ENCODE results near the gene CDH13.

The CDH13 gene

DNA sequence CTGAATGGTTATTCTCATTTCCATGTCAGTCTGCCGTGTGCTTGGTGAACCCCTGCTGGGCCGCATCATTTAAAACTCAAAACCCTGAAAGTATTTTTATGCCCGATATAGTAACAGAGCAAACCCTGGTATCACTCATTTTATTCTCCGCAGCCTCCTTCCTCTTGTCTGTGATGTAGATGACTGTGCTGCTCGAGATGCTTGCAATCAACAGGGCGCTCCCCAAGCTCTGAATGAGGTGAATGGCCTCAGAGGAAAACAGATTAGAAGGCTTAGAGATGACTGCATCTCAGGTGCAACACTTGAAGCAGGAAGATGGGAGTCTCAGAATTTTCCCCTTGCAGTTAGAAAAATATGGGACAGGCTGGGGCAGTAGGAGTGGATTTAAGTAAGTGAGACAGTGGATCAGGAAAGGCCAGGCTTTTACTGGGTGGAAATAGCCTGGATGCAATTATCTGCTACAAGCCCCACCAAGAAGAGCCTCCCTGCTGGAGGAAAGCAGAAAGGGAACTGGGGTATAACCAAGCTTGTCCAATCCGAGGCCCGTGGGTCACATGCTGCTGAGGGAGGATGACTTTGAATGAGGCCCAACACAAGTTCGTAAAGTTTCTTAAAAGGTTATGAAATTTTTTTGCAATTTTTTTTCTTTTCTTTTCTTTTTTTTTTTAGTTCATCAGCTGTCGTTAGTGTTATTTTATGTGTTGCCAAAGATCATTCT, 166.9 kb downstream of the CDH13 start:
- no peak for DNase-seq

DNA sequence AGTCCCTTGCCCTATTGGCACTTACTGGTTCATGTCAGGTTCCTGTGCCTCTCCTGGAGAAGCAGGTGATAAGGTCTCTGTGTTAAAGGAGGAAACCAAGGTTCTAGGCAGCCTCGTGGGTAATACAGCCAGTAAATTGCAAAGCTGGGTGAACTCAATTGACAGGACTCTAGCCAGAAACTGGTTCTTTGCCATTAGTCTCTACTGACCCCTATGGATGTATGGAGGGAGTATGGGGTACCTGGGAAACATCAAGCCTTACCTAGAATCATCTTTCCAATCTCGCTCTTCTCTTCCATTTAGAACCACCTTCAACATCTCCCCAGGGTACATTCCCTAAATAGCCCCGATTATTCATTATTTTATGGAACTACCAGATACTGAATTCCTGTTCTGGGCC, 169.3 kb downstream of the CDH13 start:
- DNase-seq = no peak

DNA sequence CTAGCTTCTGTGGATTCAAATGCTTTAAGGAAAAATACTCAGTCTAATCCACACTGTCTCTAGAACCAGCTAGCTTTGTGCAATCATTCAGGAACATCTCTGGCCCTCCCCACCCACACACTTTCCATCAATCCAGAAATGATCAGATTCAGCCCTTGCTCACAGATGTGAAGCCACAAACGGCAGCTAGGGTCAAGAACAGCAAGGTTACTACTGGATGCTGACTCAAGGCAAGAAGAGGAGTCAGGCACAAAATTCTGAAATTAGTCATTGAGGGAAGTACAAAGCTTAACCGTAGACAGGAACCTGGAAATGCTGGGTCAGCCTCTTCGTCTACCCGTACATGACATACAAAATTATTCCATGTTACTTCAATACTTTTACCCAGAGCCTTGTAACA, 174.6 kb downstream of the CDH13 start:
- no peak for DNase-seq

GRCh38 chr16:82805866-82806265, 179.1 kb downstream of the CDH13 start:
- DNase-seq = no peak

DNA sequence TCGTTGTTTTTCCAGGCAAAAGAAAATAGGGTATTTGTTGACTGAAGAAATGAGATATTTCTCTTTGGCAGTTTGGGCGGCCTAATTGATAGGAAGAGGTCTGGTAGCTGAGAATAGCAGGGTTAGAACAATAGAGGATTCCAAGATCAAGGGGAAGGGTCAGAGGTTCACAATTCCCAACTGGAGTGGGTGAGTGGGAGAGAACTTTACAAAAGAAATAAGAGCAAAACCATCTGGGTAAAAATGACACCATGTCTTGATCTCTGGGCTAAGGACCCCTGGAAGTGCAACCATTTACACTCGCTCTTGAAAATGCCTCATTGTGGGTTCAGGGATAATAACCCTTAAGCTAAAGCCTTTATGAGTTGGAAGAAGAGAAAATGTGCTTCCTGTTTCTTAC, 180.5 kb downstream of the CDH13 start:
- DNase-seq = no peak

GRCh38 chr16:82808036-82808435, 181.3 kb downstream of the CDH13 start:
- no peak for DNase-seq

GRCh38 chr16:82810077-82810476, 183.3 kb downstream of the CDH13 start:
- no peak for DNase-seq

DNA sequence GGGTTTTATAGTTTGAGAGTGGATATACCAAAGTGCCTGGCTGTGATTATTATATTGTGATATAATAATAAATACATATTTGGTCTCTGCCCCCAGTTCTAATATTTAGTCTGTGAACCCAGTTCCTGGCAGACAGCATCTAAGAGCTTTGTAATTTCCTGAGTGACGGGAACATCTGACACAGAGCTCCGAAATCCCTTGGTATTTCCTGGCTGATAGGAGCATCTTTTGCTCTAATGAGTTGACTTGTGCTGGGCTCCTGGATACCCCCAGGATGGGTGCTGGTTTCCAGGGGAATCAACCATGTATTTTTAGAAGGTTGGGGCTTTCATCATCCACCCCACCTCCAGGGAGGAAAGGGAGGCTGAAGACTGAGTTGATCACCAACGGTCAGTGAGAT, 187.3 kb downstream of the CDH13 start:
- DNase-seq = no peak

GRCh38 chr16:82819286-82819685, 192.5 kb downstream of the CDH13 start:
- DNase-seq = no peak

- DNase-seq = no peak
Observed at GRCh38 chr16:82820855-82821254, 194.1 kb downstream of the CDH13 start.

GRCh38 chr16:82824408-82824807, 197.6 kb downstream of the CDH13 start:
- DNase-seq = no peak

DNA sequence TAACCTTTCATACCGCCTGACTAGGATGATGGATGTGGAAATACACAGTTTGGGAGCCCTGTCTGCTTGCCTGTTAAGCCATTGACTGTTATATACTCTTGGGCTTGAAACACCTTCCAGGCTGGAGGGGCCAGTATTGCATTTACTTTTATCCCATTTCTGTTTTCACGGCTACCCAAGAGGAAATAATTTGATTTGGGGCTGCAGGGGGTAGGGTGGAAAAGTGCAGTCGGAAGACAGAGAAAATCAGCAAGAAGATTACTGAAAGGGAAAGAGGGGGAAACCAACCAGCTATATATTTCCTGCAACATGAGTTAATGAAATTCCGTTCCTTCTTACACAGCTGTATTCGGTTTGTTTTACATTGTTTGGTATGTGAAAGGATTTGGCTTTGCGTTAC, 202.5 kb downstream of the CDH13 start:
- no peak for DNase-seq

DNA sequence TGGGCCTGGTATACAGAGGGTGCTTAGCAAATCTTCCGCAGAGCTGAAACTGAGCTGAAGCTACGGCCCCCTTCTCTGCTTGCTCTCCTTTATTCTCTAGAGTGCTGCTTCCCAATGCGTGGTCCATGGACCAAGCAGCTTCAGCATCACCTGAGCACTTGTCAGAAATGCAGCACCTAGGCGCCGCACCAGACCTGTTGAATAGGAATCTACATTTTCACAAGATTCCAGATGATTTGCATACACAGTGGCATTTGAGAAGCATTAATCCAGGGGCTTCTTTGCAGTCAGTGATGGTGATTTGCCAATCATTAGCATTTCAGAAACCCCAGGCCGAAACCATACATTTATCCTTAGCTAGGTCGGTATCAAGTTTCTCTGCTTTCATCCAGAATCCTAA, 204.2 kb downstream of the CDH13 start:
- DNase-seq = no peak

- DNase-seq = no peak
Observed at GRCh38 chr16:82832821-82833220, 206.1 kb downstream of the CDH13 start.

GRCh38 chr16:82833378-82833993, 206.7 kb downstream of the CDH13 start:
- no peak for DNase-seq

- no peak for DNase-seq
Observed at GRCh38 chr16:82834151-82834815, 207.5 kb downstream of the CDH13 start.

- DNase-seq = no peak
Observed at GRCh38 chr16:82835487-82836155, 208.9 kb downstream of the CDH13 start.

DNA sequence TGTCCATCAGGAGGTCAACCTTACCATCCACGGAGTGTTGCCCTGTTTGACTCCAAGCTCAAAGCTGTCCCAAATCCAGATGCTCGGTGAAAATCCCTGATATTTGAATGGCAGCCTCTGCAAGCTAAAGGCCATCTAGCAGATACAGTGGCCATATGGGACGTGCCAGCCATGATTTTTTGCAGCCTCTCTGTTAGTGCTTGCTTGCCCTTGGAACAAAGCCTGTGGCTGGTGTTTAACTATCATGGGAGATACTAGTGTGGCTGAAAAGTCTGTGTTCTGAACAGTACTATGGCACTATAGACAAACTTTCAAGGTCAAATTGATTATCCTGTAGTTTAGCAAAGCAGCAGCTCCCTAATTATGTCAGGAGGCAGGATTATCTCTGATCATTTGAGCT, 214.3 kb downstream of the CDH13 start:
- no peak for DNase-seq

GRCh38 chr16:82843606-82844271, 217.0 kb downstream of the CDH13 start:
- no peak for DNase-seq

GRCh38 chr16:82845116-82845515, 218.3 kb downstream of the CDH13 start:
- no peak for DNase-seq

DNA sequence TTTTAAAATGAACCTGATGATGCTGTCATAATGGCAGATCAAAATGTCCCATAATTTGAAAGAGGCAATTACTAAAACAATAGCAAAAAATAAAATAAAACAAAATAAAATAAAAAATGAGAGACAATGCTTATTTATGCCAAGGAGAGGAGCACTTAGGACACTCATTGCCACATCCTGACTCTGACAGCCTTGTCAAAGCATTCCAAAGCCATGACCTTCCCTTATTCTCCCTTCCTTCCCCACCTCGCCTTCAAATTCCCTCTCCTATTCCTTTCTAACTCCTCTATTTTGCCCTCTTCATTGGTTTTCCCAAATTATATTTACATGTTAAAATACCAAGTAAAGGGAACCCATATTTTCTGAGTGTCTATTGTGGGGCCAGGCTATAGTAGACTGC, 220.0 kb downstream of the CDH13 start:
- DNase-seq = no peak

DNA sequence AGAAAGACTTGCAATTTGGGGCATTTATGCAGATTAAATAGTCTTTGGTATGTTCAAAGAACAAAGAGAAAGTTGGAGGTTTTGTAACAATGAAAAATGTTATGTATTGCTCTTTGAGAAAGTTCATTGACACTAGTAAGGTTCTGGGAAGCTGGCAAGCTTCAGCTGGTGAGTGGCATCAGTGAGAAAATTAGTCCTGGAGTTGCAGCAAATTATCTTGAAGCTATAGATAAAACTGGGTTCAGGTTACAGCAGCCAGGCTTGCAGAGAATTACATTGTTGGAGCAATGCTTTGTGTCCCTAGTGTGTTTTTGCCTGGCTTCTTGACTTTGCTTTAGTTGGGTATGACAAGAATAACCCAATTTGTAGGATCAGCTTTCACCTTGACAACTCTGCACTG, 221.2 kb downstream of the CDH13 start:
- no peak for DNase-seq

DNA sequence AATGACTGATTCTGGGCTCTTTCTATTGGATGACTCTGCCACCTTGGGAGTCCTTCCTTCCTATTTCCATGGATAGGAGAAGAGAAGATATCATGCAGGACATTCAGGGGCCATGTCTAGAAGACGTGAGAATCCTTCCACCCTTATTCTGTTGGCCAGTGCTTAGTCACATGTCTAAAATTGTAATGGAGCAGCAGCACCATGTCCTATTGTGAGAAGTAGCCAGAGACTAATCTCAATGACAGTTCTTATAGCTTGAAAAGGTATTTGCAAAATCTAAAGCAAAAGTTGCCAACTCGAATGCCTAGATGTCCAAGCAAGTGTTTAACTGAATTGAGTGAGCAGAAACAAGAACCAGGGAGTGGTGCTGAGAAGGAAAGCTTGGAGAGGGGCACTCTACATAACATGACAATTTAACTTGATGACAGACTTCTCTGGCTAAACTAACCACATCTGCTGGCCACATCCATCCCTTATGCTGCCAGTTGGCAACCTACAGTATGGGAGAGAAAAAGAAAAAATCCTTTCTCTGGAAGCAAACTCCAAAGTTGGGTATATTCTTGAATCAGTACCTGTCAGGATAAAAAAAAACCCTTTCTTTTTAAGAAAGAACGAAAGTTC, 225.7 kb downstream of the CDH13 start:
- DNase-seq = no peak

Measured in inflammatory macrophage treated with lipopolysaccharide for 4 hours (primary cell).